GM12865 (cell line): Measurements from ENCODE around the gene GUCY1A2.
"Not testable (repeated sequence)": the region's sequence is repeated elsewhere in the genome, so short reads cannot be mapped to it uniquely, and the experiment has no call there.

Experiments used
- DNase-seq: peaks from one replicate; pipeline ENCODE4 v3.0.0; 2010; ENCODE audit warnings: low read depth
- H3K4me3 ChIP-seq: 2 replicates; pipeline ENCODE4 v1.5.1; 2011; ENCODE audit warnings: mild to moderate bottlenecking, low read depth, low read length, control low read depth
- TF ChIP-seq, protein P1 (sequence below): IDR thresholded peaks from 2 replicates; pipeline ENCODE4 v1.5.1; 2011; ENCODE audit warnings: low read length, control low read depth, low read depth, inconsistent platforms; ENCODE audit not compliant: insufficient read depth; ENCODE audit errors: missing control alignments

The GUCY1A2 gene

DNA sequence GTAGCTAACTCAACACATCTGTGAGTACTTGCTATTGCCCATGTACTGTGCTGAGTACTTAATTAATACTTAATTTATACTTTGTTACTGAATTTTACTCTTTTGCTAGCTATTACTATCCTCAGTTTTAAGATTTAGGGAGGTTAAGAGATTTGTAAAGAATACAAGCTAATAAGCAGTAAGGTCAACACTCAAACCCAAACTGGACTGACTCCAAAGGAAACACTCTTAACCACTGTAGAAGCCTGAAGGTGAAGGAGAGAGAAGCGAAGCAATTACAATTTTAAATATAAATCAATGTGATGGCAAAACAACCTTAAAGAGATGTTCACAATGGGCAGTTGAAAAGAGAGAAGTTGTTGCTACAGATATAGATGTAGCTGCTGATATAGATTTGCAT is 204.5 kb downstream of the GUCY1A2 start:
- H3K4me3 ChIP-seq: no peak overlapping the region
- no peak for DNase-seq
- TF ChIP-seq, protein P1, sequence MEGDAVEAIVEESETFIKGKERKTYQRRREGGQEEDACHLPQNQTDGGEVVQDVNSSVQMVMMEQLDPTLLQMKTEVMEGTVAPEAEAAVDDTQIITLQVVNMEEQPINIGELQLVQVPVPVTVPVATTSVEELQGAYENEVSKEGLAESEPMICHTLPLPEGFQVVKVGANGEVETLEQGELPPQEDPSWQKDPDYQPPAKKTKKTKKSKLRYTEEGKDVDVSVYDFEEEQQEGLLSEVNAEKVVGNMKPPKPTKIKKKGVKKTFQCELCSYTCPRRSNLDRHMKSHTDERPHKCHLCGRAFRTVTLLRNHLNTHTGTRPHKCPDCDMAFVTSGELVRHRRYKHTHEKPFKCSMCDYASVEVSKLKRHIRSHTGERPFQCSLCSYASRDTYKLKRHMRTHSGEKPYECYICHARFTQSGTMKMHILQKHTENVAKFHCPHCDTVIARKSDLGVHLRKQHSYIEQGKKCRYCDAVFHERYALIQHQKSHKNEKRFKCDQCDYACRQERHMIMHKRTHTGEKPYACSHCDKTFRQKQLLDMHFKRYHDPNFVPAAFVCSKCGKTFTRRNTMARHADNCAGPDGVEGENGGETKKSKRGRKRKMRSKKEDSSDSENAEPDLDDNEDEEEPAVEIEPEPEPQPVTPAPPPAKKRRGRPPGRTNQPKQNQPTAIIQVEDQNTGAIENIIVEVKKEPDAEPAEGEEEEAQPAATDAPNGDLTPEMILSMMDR: no peak

DNA sequence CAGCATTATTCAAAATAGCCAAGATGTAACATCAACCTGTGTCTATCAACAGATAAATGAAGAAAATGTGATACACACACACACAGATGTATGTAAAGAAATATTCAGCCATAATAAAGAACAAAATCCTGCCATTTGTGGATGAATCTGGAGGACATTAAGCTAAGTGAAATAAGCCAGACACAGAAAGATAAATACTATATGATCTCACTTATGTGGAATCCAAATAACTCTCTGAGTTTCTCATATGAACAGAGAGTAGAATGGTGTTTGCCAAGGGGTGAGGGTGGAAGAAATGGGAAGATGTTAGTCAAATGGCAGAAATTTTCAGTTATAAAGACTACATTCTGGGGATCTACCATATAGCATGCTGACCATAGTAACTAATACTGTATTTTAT is 224.2 kb downstream of the GUCY1A2 start:
- TF ChIP-seq, protein P1: no peak
- no peak for DNase-seq
- H3K4me3 ChIP-seq: no peak overlapping the region

DNA sequence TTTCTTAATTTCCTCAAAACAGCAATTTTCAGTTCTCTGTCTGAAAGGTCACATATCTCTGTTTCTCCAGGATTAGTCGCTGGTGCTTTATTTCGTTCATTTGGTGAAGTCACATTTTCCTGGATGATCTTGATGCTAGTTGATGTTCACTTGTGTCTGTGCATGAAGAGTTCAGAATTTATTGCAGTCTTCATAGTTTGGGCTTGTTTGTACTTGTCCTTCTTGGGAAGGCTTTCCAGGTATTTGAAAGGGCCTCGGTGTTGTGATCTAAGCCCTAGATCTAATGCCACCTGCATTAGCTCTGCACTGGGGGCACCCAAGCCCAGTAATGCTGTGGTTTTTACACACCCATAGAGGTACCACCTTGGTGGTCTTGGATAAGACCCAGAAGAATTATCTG is 228.9 kb downstream of the GUCY1A2 start:
- no peak for DNase-seq
- H3K4me3 ChIP-seq: no peak overlapping the region
- TF ChIP-seq, protein P1: no peak

- H3K4me3 ChIP-seq: no peak overlapping the region
- no peak for DNase-seq
- TF ChIP-seq, protein P1: no peak
Observed at GRCh38 chr11:106787454-106787853, 230.8 kb downstream of the GUCY1A2 start.

GRCh38 chr11:106785913-106786650 is 232.2 kb downstream of the GUCY1A2 start:
- no peak for DNase-seq
- TF ChIP-seq, protein P1: no peak
- no peak overlapping the region for H3K4me3 ChIP-seq

GRCh38 chr11:106777302-106777701 is 241.0 kb downstream of the GUCY1A2 start:
- DNase-seq: not testable (repeated sequence)

DNA sequence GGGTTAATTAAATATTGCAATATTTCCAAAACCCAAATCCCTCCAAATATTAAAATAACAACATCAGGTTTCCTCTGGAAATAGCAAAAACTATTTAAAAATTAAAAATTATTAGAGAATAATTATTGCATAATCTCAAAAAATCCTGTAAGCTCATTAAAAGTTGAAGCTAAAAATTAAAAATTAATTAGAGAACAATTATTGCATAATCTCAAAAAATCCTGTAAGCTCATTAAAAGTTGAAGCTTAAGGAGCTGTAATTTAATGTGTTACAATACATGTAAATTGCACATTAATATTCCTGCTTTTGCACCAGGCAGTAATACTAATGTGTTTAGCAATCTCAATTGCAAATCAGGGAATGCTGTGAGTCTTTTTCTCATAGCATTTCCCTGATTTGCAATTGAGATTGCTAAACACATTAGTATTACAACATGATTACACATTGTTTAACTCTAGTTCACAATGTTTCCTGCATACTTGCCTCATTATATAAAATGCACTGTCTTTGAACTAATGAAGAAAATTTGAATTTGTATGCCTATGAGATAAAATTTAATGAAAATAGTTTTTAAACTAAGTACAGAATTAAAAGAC is 247.7 kb downstream of the GUCY1A2 start:
- TF ChIP-seq, protein P1: no peak
- H3K4me3 ChIP-seq: no peak overlapping the region
- no peak for DNase-seq

More at GRCh38 chr11:106777302-106777701, 241.0 kb downstream of the GUCY1A2 start:
- not testable (repeated sequence) for H3K4me3 ChIP-seq
